RKO (cell line): ENCODE data around the gene BBS7.

Experiments
- DNase-seq: peaks from one replicate; pipeline ENCODE4 v3.0.0-alpha.2; 2016; ENCODE audit warnings: low spot score

The BBS7 gene

DNA sequence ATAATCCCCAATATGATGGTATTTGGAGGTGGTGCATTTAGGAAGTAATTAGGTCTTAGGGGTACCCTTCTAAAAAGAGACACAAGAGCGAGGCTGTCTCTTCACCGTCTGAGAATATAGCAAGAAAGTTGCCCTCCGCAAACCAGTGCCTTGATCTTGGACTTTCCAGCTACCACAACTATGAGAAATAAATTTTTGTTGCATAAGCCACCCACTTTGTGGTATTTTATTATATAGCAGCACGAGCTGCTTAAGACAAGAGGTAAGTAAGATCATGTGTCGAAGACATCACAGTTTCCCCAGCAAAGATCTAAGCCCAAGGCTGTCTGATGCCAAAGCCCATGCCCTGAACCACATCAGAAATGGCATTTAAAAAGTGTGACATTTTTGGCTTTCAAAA lies 78.8 kb downstream of the BBS7 start:
- DNase-seq: no peak

DNA sequence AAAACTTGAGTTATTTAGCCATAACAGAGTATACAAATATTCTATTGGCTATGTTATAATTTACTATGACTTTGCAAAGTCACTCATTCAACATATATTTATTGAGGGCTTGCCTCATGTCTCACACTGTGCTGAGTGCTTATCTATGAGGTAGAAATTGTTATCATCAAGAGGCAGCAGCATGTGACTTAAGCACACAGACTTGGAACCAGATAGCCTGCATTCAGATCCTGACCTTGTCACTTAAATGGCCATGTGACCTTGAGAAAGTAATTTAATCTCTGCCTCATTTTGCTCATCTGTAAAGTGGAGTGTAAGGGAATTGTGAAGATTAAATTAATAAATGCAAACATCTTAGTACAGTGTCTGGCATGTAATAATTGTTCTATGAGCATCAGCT lies 79.3 kb downstream of the BBS7 start:
- DNase-seq: no peak

DNA sequence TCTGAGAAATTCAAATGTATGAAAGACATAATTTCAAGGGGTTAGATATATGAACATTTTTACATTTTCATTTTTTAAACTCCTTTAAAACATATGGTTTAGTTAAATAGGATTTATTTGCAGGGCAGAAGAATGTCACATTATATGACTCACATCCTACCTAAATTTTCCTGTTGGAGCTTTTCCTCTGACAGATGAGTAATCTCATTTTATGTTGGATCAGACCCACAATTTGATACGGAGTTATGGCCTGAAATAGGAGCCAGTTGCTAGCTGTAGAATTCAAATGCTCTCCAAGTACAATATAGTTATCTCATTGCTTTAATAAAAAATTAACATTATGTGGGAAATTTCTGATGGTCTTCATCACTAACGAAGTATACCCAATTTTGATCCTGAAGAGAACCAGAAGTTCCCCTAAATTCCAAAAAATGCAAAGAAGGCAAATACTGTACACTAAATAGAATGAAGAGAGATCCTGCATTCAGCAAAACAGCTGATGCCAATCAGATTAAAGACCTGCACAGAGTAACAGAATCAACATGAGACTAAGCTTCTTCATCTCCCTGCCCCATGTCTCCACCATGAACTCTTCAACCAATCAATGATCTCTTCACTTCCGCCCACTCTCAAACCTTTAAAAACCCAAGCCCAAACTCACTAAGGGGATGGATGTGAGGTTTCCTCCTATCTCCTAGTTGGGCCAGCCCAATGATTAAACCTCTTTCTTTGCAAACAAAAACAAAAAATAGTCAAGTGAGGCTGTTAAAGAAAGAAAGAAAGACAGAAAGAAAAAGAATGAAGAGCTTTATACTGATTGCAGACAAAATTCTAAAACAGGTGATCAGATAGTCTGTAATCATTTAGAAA lies 80.1 kb downstream of the BBS7 start:
- peak; percentile 49 for DNase-seq

DNA sequence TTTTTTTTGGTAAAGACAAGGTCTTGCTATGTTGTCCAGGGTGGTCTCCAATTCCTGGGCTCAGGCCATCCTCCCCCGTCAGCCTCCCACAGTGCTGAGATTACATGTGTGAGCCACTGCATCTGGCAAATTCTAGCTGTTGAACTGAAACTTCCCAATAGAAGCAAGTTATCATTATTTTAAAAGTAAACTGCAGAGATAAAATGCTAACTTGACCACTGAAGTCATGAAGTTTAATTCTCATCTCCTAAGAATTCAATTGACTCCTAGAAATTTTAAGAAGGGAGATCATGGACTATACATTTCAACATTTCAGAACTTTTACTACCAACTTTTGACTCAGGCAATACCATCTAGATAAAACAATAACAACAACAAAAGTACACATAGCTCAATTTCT lies 80.8 kb downstream of the BBS7 start:
- DNase-seq: no peak

DNA sequence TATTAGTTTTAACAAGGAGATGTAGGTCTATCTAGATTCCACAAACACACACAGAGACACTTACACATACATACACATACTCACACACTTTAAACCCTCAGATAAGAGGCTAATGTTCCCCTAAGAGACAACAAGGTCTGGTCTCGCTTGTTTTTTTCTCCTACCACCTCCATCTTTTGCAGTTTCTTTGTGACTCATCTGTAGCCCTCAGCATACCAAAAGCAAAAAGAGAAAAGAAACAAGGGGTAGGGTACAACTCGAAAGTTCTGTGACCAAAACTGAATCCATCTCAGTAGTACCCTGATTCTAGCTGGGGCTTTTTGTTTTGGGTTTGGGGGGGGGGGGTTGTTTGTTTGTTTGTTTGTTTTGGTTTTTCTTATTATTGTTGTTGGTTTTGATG lies 81.4 kb downstream of the BBS7 start:
- no peak for DNase-seq

DNA sequence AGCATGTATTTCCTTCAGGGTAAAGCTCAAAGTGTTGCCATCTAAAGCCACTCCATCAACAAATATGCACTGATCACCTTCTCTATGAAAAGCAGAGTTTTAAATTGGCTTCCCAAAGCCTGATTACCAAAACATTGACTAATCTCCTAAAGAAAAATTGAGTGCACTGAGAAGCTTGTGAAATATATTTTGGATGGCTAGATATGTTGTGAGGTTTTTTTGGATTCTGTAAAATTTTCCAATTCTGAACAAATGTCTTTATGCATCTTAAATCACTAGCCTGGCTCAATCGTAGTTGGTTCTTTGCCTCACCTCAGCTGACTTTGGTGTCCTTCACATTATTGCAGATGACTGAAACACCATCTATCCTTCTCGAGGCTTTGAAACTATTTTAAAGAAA lies 84.1 kb downstream of the BBS7 start:
- DNase-seq: no peak

DNA sequence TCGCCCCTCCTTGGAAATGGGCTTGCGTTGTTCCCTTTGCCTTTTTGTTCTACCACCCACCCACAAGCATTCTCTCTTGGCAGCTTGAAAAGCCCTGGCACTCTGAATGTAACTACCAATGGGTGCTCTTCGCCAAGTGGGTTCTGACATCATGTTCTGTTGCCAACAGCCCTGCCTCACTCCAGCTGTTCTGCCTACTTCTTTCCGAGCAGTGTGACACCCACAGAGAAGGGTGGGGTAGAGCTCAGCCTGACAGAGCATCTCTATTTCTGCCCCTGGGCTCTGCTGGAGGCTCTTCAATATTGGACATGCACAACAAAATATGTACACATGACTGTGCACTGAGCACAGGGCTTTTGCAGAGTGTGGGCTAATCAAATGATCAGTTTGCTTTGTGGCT lies 84.8 kb downstream of the BBS7 start:
- no peak for DNase-seq

DNA sequence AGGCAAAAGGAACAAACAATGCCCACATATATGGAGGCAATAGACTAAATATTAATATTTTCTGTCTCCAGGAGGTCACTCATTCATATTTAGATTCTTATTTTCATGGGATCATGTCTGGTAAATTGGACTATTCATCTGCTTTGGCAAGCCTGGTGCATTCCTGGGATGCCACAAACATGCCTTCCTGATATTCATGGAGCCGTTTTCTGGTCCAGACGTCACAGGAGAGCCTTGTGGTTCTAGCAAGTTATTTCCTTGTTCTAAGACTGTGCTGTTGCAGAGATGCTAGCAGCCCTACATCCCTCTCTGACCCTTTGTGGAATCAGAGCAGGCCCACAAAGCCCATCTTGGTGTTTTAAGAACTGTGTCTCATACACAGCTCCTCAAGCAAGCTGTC lies 85.3 kb downstream of the BBS7 start:
- no peak for DNase-seq

DNA sequence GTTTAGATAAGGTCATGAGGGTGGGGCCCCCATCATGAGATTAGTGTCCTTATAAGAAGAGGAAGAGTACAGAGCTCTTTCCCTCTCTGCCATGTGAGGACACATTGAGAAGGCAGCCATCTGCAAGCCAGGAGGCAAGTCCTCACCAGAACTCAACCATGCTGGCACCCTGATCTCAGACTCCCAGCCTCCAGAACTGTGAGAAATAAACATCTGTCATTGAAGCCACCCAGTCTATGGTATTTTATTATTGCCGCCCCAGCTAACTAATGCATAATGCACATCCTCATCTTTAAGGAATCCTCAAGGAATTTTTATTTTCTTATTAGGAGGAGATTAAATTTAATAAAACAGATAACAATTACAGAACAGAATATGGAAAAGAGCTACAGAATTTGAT lies 85.9 kb downstream of the BBS7 start:
- no peak for DNase-seq

DNA sequence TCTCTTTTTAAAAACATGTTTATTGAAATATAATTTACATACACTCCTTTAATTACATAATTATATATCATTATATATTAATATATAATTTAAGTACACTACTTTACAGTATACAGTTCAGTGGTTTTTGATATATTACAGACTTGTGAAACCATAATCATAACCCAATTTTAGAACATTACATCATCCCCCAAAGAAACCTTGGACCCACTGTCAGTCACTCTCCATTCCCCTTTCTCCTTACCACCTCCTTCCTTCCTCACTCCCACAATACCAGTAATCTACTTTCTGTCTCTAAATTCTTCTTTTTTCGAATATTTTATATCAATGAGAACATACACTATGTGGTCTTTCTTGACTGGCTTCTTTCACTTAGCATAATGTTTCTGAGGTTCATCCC lies 87.1 kb downstream of the BBS7 start:
- DNase-seq: no peak

DNA sequence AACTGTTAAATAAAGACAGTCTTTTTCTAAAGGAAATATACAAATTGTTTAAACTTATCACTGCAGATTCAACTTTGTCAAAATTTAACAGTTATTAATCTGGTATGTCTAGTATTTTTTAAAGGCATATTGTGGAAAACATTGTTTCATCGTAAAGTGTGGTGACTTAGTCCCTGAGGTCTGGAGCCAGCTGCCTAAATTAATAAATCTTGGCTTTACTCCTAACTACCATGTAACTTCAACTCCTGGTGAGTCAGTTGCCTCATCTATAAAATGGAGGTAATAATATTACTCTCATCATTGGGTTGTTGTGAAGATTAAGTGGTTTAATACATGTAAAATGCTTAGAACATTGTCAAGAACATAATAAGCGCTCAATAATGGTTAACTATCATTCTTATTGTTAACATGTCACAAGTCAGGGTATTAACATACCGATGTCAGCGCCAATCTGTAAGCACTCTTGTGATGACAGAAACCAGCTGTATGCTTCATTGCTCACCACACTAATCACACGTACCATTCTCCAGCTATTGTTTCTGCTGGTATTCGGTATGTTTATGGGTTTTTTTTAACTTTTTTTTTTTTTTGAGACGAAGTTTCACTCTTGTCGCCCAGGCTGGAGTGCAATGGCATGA lies 91.2 kb downstream of the BBS7 start:
- no peak for DNase-seq

DNA sequence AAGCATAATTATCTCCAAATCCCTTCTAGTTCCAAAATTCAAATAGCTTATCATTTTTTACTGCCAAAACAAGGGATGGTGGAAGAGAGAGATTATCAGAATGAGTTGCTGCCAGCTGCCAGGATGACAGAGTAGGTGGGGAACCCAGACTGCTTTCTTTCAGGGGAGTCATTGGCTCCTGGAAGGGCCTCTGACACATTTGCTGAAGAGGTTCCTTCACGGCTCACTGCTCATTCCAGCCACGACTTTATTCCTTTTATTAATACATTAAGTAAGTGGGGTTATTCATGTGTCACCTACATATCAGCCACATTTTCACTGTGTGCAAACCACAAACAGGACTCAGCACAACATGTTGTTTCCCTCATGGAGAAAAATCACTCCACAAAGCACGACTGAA lies 92.6 kb downstream of the BBS7 start:
- DNase-seq: no peak

DNA sequence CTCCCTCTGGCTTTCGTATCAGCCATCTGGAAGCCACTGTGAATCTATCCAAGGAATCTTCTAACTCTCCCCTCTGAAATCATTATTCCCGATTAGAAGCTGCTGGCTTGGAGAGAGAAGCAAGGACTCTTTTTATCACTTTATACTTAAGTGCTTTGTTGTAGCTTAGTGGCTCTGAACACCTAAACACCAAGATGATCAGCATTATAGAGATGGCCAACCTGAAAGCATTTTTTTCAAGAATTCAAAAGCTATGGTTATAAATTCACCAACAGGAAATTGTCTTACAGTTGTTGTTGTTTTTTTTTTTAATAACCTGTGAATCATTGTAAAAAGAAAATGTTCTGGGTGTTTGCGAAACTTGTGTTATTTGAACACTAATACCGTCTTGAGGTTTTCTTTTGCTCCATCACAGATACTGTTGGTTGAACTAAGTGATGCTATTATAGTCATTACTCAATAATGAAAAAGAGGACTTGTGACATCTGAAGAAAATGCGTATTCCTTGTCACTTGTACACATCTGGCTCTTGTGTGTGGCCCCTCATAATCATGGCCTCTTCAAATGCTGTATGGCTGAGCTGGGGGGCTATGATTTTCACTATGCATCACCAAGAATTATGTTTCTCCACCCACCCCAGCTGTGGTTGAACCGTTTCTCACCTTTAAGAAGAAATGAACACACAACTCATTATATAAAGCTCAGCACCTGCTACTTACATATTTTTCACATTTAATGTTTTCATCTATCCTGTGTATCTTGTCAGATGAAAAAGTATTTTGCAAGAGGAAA lies 93.5 kb downstream of the BBS7 start:
- no peak for DNase-seq
